ENCODE results near the gene PTPN14.

The PTPN14 gene

GRCh38 chr1:214473862-214474261 is 77.5 kb downstream of the PTPN14 start:
- no peak for DNase-seq

- DNase-seq, result no peak
Measured at GRCh38 chr1:214473387-214473786, 78.0 kb downstream of the PTPN14 start.

- no peak for DNase-seq
Measured at GRCh38 chr1:214472364-214472763, 79.0 kb downstream of the PTPN14 start.

- peak in 1 of 2 experiments; percentile 9 for DNase-seq
Measured at GRCh38 chr1:214471458-214471857, 79.9 kb downstream of the PTPN14 start.

- no peak for DNase-seq
Measured at GRCh38 chr1:214470132-214470531, 81.3 kb downstream of the PTPN14 start.

GRCh38 chr1:214469290-214469689 is 82.1 kb downstream of the PTPN14 start:
- no peak for DNase-seq

GRCh38 chr1:214467078-214467585 is 84.3 kb downstream of the PTPN14 start:
- DNase-seq, result no peak

- no peak for DNase-seq
Measured at GRCh38 chr1:214466403-214467077, 84.9 kb downstream of the PTPN14 start.

GRCh38 chr1:214464445-214465287 is 86.7 kb downstream of the PTPN14 start:
- no peak for DNase-seq

- DNase-seq, result no peak
Measured at GRCh38 chr1:214463596-214463995, 87.8 kb downstream of the PTPN14 start.

- no peak for DNase-seq
Measured at GRCh38 chr1:214462882-214463281, 88.5 kb downstream of the PTPN14 start.

GRCh38 chr1:214461305-214461704 is 90.1 kb downstream of the PTPN14 start:
- no peak for DNase-seq

- DNase-seq, result no peak
Measured at GRCh38 chr1:214460304-214460916, 91.0 kb downstream of the PTPN14 start.

GRCh38 chr1:214459895-214460294 is 91.5 kb downstream of the PTPN14 start:
- no peak for DNase-seq

GRCh38 chr1:214458541-214458940 is 92.9 kb downstream of the PTPN14 start:
- DNase-seq, result no peak

GRCh38 chr1:214455971-214456867 is 95.2 kb downstream of the PTPN14 start:
- DNase-seq, result no peak

- peak; percentile 16 to 29 for DNase-seq
Measured at GRCh38 chr1:214455479-214455878, 95.9 kb downstream of the PTPN14 start.

- DNase-seq, result no peak
Measured at GRCh38 chr1:214454569-214455396, 96.6 kb downstream of the PTPN14 start.

- no peak for DNase-seq
Measured at GRCh38 chr1:214453109-214453722, 98.2 kb downstream of the PTPN14 start.

GRCh38 chr1:214452152-214452784 is 99.1 kb downstream of the PTPN14 start:
- no peak for DNase-seq

- no peak for DNase-seq
Measured at GRCh38 chr1:214451596-214451995, 99.8 kb downstream of the PTPN14 start.
